Fibroblast of peridontal ligament (primary cell): ENCODE measurements around the gene AQP5.

Source experiments
- DNase-seq: peaks from one replicate; pipeline ENCODE4 v3.0.0-alpha.2; 2010; ENCODE audit errors: extremely low read depth

The AQP5 gene

GRCh38 chr12:49950273-49951251, 11.1 kb upstream of the AQP5 start, which contains the start of gene AQP2:
Gene AQP2, plus strand, starts transcription at chr12:49950737. Its CDS starts 94 bp downstream, at chr12:49950831.
- DNase-seq: no peak

- no peak for DNase-seq
Measured at GRCh38 chr12:49951411-49952240, 10.0 kb upstream of the AQP5 start.

- DNase-seq: no peak
Measured at GRCh38 chr12:49952391-49953055, 9.1 kb upstream of the AQP5 start.

GRCh38 chr12:49953151-49953550, 8.5 kb upstream of the AQP5 start:
- no peak for DNase-seq

- DNase-seq: no peak
Measured at GRCh38 chr12:49953961-49954846, 7.5 kb upstream of the AQP5 start.

- no peak for DNase-seq
Measured at GRCh38 chr12:49954863-49955830, 6.5 kb upstream of the AQP5 start.

GRCh38 chr12:49955899-49956662, 5.6 kb upstream of the AQP5 start:
- no peak for DNase-seq

GRCh38 chr12:49956663-49957569, 4.8 kb upstream of the AQP5 start:
- DNase-seq: no peak

- DNase-seq: no peak
Measured at GRCh38 chr12:49957570-49957967, 4.1 kb upstream of the AQP5 start.

GRCh38 chr12:49959685-49960473, 1.8 kb upstream of the AQP5 start:
- no peak for DNase-seq

- DNase-seq: no peak
Measured at GRCh38 chr12:49960474-49961110, 1.1 kb upstream of the AQP5 start.

GRCh38 chr12:49961993-49962764, 507 bp downstream of the AQP5 start:
- no peak for DNase-seq

- no peak for DNase-seq
Measured at GRCh38 chr12:49962861-49963765, 1.4 kb downstream of the AQP5 start.

- DNase-seq: no peak
Measured at GRCh38 chr12:49963976-49964815, 2.5 kb downstream of the AQP5 start.
